ENCODE results near the gene NR2F2.

NR2F2 gene

DNA sequence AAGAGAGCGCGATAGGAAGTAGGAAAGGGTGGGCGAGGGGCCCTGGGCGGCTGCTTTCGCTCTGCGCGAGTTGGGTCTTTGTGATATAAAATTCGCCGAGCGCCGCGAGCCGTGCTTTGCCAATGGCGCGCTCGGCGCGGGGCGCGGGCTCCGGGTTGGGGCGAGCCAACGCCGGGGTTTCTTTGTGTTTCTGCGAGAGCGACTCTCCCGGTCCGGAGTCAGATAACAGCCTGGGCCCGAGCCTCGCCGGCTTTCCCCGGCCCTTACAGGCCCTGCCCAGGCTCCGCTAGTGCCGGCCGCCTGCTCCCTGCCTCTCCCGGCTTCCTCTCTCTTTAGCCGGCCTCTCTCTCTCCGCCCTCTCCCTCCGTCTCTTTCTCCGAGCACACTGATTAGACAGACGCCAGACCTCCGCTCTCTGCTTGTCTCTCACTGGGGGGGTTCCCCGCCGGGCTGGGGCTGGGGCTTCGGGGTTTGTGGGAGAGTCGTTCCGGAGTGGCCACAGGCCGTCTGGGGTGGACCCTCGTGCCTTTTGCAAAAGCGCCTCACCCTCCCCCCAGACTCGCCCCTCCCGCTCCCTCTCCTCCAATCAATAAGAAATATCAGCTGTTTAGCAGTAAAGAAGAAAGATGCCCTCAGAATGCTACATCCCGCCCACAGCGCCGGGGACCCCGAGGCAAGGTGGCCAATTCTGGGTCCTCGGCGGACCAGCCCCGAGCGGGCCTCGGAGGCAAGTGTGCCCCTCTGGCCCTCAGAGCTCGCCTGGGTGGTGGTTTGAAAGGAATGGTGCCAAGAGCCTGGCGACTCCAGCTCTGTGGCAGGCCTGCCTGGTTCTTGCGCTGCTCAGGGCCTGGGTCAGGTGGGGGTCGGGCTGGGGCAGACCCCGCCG, 2.9 kb downstream of the NR2F2 start:
- DNase-seq: no peak

DNA sequence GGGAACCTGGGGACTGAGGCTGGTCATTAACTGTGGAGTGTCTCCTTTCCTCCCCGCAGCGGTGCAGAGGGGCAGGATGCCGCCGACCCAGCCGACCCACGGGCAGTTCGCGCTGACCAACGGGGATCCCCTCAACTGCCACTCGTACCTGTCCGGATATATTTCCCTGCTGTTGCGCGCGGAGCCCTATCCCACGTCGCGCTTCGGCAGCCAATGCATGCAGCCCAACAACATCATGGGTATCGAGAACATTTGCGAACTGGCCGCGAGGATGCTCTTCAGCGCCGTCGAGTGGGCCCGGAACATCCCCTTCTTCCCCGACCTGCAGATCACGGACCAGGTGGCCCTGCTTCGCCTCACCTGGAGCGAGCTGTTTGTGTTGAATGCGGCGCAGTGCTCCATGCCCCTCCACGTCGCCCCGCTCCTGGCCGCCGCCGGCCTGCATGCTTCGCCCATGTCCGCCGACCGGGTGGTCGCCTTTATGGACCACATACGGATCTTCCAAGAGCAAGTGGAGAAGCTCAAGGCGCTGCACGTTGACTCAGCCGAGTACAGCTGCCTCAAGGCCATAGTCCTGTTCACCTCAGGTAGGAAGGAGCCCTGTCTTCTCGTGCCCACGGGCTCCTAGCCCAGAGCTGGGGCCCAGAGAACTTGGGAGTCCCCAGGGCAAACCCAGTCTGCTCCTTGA, 3.7 kb downstream of the NR2F2 start:
- DNase-seq: no peak

- no peak for DNase-seq
Observed at GRCh38 chr15:96334705-96335410, 4.4 kb downstream of the NR2F2 start.

DNA sequence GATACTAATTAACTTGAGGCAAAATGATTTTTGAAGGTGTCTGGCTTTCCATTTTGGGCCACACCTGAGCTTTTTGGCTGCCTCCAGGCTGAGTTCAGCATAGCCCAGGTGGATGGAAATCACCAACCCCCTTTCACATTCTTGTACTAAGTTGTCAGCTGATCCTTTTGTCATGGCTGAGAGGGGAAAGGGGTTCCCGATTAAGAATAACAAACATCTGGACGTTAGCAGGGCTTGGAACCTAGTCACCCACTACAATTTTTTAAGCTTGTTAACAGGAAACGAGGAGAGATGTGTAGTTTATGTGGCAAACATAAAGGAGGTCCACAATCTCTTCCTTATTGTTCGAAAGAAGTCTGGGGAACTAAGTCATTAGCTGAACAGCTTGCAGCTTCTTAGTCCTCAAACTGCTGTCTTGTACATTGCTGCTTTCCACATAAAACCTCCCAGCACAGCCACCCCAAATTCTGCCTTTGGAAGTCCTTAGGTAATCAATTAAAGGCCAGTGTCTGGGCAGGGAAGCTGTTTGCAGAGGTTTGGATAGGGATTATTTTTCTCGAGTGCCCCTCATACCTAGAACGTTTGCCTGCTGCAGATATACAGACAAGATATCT, 5.0 kb downstream of the NR2F2 start:
- DNase-seq: no peak

- no peak for DNase-seq
Observed at GRCh38 chr15:96336108-96336595, 5.7 kb downstream of the NR2F2 start.

DNA sequence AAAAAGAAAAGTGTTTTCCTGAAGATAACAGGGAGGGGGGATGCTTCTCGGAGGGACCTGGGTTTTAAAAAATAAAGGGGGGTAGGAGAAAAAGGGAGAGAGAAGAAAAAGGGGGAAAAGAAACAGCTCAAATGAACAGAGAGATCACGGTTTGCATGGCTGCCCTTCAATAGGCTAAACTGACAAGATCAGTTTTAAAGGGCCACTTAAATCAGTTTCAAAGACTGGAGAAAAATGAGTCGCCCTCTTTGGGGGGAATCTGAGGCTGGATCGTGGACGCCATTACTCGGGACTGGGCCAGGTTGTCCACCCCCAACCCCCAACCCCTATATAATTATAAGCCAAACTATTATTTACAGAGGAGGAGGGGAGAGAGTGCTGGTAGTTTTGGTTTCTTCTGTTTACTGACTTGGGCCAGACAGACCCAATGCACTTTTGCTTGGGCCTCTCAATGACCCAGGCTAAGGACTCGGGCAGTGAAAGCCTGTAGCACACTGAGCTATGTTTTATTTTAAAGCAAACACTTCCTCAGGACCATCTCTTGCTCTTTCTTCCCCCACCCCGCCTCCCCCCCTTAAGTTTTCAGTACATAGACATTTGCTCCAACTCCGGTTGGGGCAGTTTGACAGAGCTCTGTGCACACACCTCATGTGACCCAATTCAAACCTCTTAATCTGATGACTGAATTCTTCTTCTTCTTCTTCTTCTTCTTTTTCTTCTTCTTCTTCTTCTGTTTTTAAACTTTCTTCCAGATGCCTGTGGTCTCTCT, 6.3 kb downstream of the NR2F2 start:
- DNase-seq: no peak

DNA sequence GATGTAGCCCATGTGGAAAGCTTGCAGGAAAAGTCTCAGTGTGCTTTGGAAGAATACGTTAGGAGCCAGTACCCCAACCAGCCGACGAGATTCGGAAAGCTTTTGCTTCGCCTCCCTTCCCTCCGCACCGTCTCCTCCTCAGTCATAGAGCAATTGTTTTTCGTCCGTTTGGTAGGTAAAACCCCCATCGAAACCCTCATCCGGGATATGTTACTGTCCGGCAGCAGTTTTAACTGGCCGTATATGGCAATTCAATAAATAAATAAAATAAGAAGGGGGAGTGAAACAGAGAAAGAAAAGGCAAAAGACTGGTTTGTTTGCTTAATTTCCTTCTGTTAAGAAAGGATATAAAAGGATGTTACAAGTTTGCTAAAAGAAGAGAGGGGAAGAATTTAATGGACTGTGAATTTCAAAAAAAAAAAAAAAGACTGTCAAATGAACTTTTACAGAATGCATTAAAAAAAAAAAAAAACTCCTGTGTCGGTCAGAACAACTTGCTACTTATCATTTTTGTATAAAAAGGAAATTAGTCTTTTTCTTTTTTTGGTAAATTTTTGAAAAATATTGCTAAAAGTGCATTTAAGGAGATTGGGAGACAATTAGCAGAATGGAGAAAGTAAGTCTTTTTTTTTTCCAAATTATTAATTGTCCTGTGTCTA, 7.0 kb downstream of the NR2F2 start:
- no peak for DNase-seq

DNA sequence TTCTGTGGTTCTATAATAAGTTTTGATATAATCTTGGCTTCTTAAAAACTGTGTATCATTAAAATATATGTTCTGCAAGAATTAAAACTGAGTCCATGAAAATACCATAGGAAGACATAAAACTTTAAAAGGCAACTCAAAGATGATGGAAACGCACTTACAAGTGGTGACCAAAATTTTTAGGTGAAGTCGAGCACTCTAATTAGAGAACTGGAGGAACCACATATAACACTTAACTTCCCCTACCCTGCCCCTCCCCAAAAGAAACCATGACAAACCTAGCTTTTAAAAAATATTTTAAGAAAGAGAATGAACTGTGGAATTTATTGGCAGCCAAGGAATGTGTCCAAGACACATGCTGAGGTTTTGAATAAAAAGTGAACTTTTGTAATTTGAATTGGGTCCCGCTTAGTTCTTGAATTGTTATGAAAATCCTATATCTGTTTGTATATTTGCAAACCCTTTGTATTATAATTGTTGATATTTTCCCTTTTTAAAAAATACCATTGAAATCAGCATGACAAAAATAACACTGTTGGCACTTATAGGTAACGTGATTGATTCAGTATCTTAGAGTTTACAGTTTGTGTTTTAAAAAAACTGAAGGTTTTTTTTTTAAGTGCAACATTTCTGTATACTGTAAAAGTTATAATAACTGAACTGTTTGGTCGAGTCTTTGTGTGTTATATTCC, 7.7 kb downstream of the NR2F2 start:
- DNase-seq: no peak

DNA sequence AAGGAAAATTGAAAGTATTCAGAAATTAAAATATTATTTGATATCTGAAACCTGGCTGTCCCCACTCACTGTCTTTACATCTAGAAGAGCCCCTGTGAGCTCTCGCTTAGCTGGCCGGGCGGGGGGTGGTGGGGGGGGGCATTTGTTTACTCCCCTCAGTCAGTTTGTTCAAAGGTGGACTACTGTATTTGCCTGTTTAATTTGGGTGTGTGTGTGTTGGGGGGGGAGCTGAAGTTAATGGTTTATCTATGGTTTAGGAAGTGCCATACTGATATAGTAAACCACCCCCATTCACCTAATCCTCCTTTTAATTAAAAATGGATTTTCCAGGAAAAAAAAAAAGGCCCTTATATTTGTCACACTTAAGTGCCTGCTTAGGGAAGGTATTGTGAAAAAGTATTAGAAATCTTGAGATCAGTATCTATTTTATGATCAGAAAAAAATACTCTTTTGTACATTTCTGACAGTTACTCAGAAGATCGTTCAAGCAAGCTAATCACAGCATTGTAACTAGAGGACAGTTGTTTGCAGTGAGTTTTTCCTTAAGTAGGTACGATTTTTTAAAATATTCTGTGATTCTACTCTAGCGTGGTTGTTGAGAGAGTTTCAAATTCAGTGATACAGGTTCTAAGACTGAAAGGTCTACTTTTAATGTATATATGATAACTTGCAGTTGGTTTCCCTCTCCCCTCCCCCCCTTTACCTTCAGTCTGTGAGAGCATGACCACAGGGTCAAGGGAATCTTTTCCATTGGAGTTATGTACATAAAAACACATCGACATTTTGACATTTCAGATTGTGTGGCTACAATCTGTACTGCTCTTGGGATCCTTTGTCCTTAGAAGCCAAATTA, 8.5 kb downstream of the NR2F2 start:
- DNase-seq: no peak

GRCh38 chr15:96339619-96340347, 9.3 kb downstream of the NR2F2 start:
- no peak for DNase-seq

GRCh38 chr15:96340348-96340597, 9.8 kb downstream of the NR2F2 start:
- DNase-seq: no peak

GRCh38 chr15:96340598-96341512, 10.4 kb downstream of the NR2F2 start:
- DNase-seq: no peak

DNA sequence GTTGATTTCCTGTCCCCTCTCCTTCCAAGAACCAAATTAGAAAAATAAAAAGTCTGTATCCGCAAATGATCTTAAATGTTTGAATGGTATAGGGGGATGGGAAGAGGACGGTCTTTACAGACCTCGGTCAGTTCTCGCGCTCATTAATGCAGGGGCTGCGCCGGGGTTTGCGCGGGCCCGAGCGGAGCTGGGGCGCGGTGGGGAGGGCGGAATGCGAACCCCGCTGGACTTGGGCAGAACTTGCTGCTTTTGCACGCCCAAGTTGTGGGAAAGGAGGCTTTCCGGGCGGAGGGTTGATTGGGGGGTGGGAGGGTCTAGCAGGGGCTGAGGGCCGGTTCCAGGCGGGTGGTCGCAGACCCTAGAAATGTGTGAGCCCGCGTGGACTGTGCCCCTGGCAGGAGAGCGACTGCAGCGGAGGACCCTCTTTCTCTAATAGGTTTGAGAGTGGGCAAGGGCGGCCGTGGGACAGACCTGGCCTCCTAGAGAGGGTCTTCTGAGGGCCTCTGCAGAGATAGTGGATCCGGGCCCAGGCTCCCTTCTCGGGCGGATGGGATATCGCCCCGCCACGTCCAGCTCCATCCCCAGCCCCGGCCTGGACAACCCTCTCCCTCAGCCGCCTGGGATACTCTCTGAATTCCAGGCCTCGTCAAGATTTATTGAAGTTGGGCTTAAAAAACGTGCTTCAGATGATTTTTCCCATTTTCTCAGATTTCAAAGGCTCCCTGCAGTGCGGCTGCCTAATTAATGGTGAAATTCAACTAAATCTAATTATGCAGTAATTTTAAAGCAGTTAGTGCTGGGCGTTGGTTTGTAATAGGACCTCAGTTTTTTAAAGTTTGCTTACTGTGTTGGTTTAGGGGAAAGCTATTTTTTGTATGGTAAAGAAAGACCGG, 11.3 kb downstream of the NR2F2 start:
- no peak for DNase-seq

GRCh38 chr15:96342406-96343112, 12.1 kb downstream of the NR2F2 start:
- DNase-seq: no peak

DNA sequence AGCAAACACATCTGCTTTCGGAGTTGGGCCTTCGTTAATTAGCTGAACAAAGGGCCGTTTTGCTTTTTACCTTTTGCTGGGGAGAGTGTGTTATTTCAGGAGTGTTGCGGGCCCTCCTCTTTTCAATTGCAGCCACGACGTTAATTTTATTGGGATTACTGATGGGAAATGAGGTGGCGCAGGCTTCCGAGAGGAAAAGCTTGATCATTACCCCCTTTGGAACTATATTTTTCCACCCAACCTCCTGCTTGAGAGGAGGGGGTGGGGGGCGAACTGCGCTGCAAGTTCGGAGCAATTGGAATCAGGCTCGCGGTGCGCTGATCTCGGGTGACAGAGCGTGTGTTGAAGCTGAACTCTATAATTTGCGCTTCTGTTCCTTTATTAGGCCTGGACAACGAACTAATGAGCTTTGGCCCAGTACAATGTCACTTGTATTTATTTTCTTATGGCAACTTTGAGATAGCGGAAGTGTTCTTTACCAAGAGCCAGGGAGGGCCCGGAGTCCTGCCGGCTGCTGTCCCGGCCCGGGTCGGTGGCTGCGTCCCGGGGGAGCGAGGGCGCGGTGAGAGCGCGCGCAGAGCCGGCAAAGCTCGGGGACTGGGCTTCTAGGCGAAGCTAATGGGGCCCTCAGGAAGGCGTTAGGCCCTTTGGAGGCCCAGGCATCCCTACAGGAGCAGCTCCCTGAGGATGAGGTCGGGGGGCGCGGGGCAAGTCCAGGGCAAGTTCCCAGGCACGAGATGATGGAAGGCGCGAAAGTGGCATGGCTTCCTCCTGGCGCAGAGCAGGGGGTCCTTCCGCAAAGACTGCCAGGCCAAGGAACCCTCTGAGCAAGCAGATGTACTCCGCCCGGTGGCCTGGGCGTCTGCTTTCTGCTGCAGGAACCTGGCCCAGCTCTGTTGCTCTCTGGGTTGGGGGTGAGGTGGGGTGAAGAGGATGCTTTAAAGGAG, 12.9 kb downstream of the NR2F2 start:
- DNase-seq: no peak

Data from CD4-positive, alpha-beta T cell treated with Interleukin-15 for 1 hour (primary cell).